ENCODE data around the gene NEXN.
A peak's percentile ranks its signal among the peaks of the same experiment; 100 is the strongest.
"Not testable (repeated sequence)": the region's sequence is repeated elsewhere in the genome, so short reads cannot be mapped to it uniquely, and the experiment has no call there.

Gene NEXN

DNA sequence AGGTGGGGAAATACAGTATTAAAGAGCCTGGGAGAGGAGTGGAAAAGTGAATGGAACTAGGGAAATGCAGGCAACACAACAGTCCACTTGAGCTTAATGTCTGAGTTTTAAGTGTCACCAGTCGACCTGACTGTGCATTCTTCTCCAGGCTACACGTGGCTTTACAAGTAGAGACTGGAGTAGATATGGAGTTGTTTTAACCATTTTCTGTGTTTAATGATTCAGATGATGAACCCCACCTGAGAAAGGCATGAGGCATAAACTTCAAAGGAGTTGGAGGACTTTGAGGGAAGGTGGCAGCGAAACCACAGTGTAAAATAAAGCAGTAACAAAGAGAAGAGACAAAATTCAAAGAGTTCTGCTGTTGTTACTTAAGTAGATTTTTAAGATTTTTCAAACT is 77.9 kb downstream of the NEXN start:
- DNase-seq = no peak

DNA sequence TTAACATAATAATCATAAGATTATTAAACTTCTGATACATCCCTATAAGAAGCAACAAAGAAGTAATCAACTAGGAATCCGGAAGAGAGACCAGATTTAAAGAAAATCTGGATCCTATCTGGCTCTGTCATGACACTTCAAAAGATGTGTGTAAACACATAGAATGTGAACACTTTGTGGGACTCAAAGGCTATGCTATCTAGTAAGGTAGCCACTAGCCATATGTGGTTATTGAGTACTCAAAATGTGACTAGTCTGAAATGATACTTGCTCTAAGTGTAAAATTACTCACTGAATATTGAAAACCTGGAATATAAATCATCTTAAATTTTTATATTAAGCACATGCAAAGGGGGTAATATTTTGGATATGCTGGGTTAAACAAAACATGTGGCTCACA is 81.8 kb downstream of the NEXN start:
- DNase-seq = no peak

DNA sequence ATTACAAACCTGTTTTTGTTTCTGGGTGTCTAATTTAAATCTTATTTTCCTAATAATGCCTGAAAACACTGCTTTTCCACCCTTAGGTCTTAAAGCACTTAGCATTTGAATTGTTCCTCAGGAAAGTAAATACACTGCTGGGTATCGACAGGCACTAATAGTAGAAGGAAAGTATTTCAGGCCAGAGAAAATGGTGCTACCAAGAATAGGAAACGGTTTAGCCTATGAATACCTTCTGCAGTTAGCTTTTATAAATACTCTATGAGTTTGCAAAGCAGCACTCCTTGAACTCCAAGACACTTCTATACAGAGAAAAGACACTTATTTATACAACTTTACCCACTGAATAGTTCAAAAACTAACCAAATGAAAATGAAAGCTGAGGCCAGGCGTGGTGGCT is 83.7 kb downstream of the NEXN start:
- DNase-seq = no peak

DNA sequence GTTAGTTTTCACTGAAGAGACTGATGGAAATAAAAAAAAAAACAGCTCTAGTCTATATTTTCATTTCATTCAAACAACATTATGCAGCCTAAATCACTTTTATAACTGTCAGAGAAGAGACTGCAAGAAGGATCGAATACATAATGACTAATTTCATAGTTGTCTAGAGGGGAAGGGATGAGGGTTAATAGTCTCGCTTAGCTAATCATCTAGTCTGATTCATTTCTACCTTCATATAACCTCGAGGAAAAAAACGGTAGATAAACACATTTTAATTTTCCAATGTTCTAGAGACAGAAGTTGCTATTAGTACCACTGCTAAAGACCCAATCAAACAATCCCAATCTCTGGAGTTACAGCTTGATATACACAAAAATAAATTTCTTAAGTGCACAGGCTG is 87.0 kb downstream of the NEXN start:
- DNase-seq = no peak

DNA sequence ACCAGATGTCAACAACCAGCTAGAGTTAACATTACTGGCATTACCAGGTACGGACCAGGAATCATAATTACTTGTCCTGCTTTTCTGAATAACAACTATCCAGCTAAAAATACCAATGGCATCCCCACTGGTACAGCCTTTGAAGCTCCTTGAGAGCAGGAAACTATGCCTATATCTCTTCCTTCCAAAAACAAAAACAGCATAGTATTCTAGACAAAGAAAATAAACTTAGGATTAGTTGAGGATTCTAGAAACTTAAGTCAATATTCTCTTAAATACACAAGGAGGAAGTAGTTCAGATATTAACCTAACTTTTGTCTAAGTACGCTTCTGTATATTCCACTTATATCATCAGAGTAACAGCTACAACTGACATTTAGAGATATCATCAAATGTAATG is 87.5 kb downstream of the NEXN start:
- no peak for DNase-seq

DNA sequence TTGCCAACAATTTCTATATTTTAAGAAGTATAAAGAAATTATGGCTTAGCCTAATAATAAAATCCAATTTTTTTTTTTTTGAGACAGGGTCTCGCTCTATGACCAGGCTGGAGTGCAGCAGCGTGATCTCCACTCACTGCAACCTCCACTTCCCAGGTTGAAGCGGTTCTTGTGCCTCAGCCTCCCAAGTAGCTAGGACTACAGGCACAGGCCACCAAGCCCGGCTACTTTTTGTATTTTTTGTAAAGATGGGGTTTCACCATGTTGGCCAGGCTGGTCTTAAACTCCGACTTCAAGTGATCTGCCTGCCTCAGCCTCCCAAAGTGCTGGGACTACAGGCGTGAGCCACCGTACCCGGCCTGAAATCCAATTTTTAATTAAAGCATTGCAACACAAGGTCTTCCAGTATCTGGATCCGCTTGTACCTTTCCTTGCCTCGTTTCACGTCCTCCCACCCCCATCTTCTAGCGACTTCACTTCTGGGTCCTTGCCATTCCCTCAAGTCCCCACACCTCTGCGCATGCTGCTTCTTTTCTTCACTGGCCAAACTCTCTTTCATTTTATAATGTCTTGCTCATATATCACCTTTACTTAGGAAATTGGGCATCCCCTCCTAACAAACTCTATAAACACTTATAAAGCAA is 88.1 kb downstream of the NEXN start:
- no peak for DNase-seq

DNA sequence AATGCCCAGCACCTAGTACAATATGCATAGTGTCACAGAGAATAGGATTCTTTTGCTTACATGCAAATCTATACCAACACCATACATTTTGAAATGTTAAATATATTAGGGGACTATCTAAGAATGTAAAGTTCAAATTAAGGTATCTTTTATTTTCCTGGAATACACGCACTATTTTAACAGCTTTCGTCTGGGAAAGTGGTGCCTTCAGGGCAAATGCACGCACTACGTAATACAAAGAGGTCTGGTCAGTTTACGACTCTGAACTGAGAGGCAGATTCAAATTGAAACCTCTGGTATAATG is 89.5 kb downstream of the NEXN start:
- no peak for DNase-seq

DNA sequence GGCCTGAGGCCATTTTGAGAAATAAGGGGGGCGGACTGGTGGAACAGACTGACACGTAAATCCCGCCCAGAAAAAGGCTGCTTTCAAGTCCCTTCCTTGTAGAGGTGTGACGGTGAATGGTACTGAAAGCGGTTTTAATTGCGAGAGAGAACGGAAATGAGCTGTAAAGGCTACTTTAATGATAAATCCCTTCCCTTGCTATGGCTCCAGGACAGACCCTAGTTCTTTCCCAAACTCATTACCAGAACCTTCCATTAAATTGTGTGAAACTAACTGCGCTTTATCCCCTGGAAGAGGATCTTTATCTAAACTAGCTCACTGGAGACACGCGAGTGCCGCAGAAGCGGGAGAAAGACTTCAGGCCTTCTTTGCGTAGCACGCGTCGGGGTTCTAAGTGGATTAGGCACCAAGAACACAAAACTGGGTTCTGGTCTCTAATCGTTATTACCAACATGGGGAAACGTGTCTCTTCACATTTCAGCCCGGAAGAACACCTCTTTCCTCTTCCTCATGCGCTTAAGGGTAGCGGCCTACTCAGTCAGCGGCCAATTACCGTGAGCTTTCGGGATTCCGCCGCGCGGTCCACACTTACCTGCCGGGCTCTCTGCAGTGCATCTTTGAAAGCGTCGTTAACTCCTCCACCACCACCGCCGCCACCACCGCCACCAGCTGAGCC is 90.0 kb downstream of the NEXN start:
- DNase-seq = peak; percentile 97

DNA sequence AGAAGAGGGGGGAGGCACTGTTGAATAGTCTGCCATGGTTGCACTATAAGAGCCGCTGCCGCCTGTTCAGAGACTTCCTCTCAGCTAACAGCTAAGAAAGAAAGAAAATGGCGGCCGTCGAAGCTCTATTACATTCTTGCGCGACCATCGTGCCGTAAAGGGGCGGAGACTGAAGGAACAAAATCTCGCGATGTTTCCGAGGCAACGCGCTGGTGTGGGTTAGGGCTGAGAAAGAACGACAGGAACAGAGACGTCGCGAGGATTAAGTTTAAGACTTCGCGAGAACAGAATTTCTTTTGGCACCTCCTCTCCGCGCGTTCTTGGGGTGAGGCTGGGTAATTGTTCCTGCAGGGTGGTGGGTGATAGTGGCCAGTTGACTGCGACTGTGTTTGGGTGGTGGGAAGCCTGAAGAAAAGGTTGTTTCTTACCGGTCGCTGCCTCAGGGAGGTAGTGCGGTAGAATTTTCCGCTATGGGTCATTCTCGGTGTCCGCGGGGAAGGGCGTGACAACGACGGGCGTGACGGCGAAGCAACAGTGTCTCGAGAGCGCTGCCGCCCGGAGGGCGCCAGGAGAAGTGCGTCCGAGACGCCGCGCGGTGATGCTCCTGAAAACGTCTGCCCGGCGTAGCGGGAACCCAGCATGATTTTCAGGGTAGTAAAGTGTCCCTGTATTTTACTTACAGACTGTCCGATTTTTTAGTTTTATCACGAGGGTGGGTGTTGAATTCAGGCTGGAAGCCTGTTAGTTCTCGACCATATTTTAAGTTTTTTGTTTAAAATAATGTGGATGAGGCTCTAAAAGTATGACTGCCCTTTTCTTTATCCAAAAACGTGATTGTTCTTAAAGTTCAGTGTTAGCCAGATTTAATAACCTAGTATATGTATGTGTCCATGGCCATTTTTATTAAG is 90.8 kb downstream of the NEXN start, which contains the start of gene FUBP1:
Gene FUBP1, minus strand, starts transcription at position 104 of the 908 bp plus-strand sequence. Its CDS starts 68 bp downstream, at position 36.
- peak; percentile 99 for DNase-seq

DNA sequence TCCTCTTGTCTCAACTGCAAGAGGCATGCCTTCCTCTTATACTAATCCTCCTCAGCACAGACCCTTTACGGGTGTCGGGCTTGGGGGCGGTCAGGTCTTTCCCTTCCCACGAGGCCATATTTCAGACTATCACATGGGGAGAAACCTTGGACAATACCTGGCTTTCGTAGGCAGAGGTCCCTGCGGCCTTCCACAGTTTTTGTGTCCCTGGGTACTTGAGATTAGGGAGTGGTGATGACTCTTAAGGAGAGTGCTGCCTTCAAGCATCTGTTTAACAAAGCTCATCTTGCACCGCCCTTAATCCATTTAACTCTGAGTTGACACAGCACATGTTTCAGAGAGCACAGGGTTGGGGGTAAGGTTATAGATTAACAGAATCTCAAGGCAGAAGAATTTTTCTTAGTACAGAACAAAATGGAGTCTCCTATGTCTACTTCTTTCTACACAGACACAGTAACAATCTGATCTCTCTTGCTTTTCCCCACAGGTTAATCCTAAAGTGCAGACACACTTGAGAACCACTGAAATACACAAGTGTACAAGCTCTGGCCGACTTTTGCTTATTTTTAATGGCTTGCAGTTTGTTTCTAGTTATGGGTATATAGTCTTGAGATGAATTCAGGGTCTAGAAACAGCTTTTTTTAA is 95.0 kb downstream of the NEXN start:
- DNase-seq = not testable (repeated sequence)

DNA sequence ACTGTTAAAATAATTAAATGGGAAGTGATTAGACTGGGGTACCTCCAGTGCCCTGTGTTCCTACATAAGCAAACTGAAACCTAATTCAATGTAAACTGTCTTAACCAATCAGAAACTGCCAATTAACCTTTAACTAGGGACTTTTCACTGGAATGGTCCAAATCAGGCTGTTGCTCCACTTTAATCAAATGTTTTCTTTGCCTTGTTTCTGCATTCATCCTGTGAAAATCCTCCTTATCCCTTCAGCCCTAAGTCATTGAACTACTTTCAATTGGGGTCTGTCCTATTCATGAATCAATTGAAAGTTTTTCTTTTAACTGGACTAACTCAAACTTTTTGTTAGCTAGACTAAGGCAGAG is 95.6 kb downstream of the NEXN start:
- no peak for DNase-seq

DNA sequence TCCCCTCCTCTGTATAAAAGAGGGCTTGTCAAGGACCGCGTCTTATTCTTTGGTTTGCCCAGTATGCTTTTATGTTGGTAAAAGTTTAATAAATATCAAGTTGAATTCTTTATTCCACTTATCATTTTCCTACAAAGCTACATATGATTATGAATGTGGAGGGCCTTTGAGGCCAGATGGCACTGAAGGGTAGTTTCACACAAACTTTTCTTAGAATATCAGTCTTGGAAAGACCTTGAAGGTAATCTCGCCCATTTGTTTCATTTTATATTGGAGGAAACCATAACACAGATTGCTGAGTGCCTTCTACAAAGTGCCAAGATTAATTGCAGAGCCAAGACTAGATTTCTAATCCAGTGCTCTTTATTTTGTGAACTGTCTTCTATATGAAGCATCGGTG is 96.2 kb downstream of the NEXN start:
- no peak for DNase-seq

DNA sequence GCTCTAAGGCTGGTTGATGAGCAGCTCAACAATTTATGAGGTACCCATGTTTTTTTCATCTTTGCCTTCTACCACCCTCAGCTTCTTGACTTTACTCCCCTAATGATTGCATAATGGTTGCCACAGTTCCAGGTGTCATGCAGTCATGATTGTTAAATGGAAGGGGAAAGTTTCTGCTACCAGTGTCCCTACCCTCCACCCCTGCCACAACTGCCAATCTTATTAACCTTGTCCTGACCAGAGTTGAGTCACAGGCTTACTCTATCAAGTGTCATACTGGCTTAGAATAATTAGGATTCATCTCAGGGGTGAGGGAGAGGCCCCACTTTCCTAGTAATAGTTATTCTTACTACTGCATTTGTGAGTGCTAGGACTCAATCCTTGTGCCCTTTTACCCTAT is 98.4 kb downstream of the NEXN start:
- DNase-seq = no peak

DNA sequence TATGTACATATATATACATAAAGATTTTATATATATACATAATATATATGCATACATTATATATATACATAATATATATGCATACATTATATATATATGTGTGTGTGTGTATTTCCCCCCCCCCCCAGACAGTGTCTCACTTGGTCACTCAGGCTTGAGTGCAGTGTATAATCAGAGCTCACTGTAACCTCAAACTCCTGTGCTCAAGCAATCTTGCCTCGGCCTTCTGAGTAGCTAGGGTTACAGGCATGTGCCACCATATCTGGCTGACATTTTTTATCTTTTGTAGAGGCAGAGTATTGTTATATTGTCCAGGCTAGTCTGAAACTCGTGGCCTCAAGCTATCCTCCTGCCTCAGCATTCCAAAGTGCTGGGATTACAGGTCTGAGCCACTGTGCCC is 99.5 kb downstream of the NEXN start:
- no peak for DNase-seq

DNA sequence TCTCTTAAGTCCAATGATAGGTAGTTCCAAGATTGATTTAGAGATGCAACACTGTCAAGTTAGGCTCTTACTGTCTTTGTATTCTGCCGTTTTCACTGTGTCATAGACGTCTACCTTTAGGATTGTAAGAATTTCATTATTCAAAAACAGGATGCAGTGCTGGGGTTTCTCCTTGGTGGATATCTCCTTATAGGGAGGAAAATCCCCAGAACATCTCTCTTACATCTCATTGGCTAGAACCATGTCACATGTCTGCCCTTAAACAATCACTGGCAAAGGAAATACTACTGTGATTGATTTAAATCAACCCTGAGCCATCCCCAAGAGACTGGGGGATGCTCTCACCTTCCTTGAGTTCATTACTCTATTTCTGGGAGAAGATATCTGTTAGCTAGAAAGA is 101.3 kb downstream of the NEXN start:
- no peak for DNase-seq

DNA sequence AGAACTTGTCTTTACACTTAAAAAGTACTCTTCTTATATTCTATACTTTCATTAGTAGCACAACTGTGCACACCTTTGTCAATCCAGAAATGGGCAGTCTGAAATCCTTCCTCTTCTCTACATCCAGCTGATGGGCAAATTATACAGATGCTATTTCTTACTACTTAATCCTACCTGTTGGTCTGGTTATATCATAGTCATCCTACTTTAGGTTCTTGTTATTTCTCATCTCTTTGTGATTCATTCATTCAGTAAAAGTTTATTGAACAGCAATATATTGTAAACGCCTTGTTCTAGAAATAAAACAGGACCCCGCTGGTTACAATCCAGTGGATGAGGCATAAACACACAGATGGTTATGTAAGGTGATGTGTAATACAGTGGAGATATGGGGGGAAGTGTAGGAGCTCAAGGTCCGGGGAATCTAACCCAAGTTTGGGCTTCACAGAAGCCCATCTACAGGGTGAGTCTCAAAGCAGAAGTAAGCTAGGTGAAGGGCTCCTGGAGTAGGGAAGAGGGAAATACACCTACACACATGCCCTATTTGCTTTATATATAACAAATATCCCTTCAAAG is 102.3 kb downstream of the NEXN start:
- DNase-seq = no peak

DNA sequence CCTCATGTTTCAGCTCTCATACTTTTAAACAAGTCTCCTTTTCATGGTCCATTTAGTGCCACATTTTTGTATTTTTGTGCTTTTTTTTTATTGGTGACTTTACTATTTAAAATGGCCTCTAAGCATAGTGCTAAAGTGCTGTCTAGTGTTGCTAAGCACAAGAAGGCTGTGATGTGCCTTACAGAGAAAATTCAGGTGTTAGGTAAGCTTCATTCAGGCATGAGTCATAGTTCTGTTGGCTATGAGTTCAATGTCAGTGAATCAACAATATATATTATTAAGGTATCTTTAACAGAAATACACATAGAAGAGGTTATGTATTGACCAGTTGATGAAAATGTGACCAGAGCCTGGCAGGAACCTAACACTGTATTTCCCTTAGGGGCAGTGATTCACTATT is 103.2 kb downstream of the NEXN start:
- no peak for DNase-seq
